ENCODE measurements around the gene IFITM5.
"Not testable (repeated sequence)": the region's sequence is repeated elsewhere in the genome, so short reads cannot be mapped to it uniquely, and the experiment has no call there.

Gene IFITM5

GRCh38 chr11:308740-309665 lies 9.7 kb upstream of the IFITM5 start:
- not testable (repeated sequence) for DNase-seq (ENCODE audit: extremely low read depth, insufficient read length)

GRCh38 chr11:307766-308708 lies 8.7 kb upstream of the IFITM5 start, which contains the start of gene IFITM2:
Gene IFITM2, plus strand, starts transcription at chr11:307816. Its CDS starts 377 bp downstream, at chr11:308193.
- H3K36me3 ChIP-seq (ENCODE audit: control insufficient read depth, insufficient read depth, low read length); H3K27me3 ChIP-seq (replicated peaks; ENCODE audit: control insufficient read depth, insufficient read depth, low read length): not testable (repeated sequence)
- peak within 1 kb of the TSS; percentile 60 for H3K4me3 ChIP-seq (replicated peaks; ENCODE audit: low read depth, low read length)
- DNase-seq (ENCODE audit: extremely low read depth, insufficient read length), result peak; percentile 67

More at GRCh38 chr11:308740-309665, 9.7 kb upstream of the IFITM5 start:
- not testable (repeated sequence) for H3K27me3 ChIP-seq (replicated peaks; ENCODE audit: control insufficient read depth, insufficient read depth, low read length); H3K36me3 ChIP-seq (ENCODE audit: control insufficient read depth, insufficient read depth, low read length)
- H3K4me3 ChIP-seq (replicated peaks; ENCODE audit: low read depth, low read length), result peak overlapping the region; percentile 55

GRCh38 chr11:306645-307371 lies 7.5 kb upstream of the IFITM5 start:
- H3K4me3 ChIP-seq (replicated peaks; ENCODE audit: low read depth, low read length), result no peak overlapping the region
- no peak for DNase-seq (ENCODE audit: extremely low read depth, insufficient read length)
- TF ChIP-seq CTCF (IDR thresholded peaks at IDR 0.05; ENCODE audit: insufficient read depth, low read length, poor library complexity, severe bottlenecking), result no peak
- no peaks in the 10 kb centered on the region for H3K27me3 ChIP-seq (replicated peaks; ENCODE audit: control insufficient read depth, insufficient read depth, low read length)
- no peaks in the 10 kb centered on the region for H3K36me3 ChIP-seq (ENCODE audit: control insufficient read depth, insufficient read depth, low read length)

- H3K27me3 ChIP-seq (replicated peaks; ENCODE audit: control insufficient read depth, insufficient read depth, low read length), result no peaks in the 10 kb centered on the region
- H3K36me3 ChIP-seq (ENCODE audit: control insufficient read depth, insufficient read depth, low read length), result no peaks in the 10 kb centered on the region
- TF ChIP-seq CTCF (IDR thresholded peaks at IDR 0.05; ENCODE audit: insufficient read depth, low read length, poor library complexity, severe bottlenecking), result no peak
- H3K4me3 ChIP-seq (replicated peaks; ENCODE audit: low read depth, low read length), result no peak overlapping the region
- no peak for DNase-seq (ENCODE audit: extremely low read depth, insufficient read length)
Measured at GRCh38 chr11:305844-306211, 6.5 kb upstream of the IFITM5 start.

GRCh38 chr11:304915-305843 lies 5.9 kb upstream of the IFITM5 start:
- Histone ChIP-seq H3K36me3 (ENCODE audit: control insufficient read depth, insufficient read depth, low read length) (no peaks in the 10 kb centered on the region), H3K27me3 (replicated peaks; ENCODE audit: control insufficient read depth, insufficient read depth, low read length) (no peaks in the 10 kb centered on the region), H3K4me3 (replicated peaks; ENCODE audit: low read depth, low read length) (no peak overlapping the region)
- no peak for DNase-seq (ENCODE audit: extremely low read depth, insufficient read length)
- peak; percentile 54 for TF ChIP-seq CTCF (IDR thresholded peaks at IDR 0.05; ENCODE audit: insufficient read depth, low read length, poor library complexity, severe bottlenecking)

Data from GM06990 (cell line).